Natural killer cell (primary cell): Measurements from ENCODE around the gene WARS2. TPM values are rescaled to one million over a fixed set of nuclear protein-coding genes. Genes with fewer than 3 reads are reported as not detected.

Experiments used
- ATAC-seq, 3 donors: fragments of 150-1000 bp in 2 of 3; fragments of 200-7000 bp in 1 of 3; cut with Tn5 transposase; 1 replicate in 1 of 3; 2 replicates in 2 of 3; pipeline ENCODE4 v1.10.0; 2021; ENCODE audit warnings: mild to moderate bottlenecking in 2 of 3, moderate library complexity in 2 of 3
- DNase-seq, 2 donors: peaks; one replicate each; pipeline versions ENCODE4 v3.0.0 to v3.0.0-alpha.2; 2013 to 2021; ENCODE audit warnings: mixed read lengths in 1 of 2
- H3K27ac ChIP-seq: one replicate; pipeline ENCODE4 v1.5.1; 2013; ENCODE audit warnings: mild to moderate bottlenecking, low read length
- H3K27me3 ChIP-seq: one replicate; pipeline ENCODE4 v1.6.1; 2013; ENCODE audit warnings: low read length; ENCODE audit not compliant: control insufficient read depth, insufficient read depth
- H3K36me3 ChIP-seq: one replicate; pipeline ENCODE4 v1.6.1; 2013; ENCODE audit warnings: low read length; ENCODE audit not compliant: control insufficient read depth, insufficient read depth
- H3K4me1 ChIP-seq: one replicate; pipeline ENCODE4 v1.6.1; 2013; ENCODE audit warnings: low read length; ENCODE audit not compliant: control insufficient read depth, insufficient read depth
- H3K4me3 ChIP-seq: one replicate; pipeline ENCODE4 v1.5.1; 2013; ENCODE audit warnings: low read length
- H3K9me3 ChIP-seq: one replicate; pipeline ENCODE4 v1.6.1; 2013; ENCODE audit warnings: low read length; ENCODE audit not compliant: control insufficient read depth, insufficient read depth
- H3K27ac Mint-ChIP-seq, 2 donors: one replicate each; pipeline ENCODE4 v1.8.0; 2022; ENCODE audit warnings: mild to moderate bottlenecking in 2 of 2, mixed read lengths in 2 of 2, moderate library complexity in 1 of 2
- H3K27me3 Mint-ChIP-seq, 2 donors: one replicate each; pipeline ENCODE4 v1.8.0; 2022; ENCODE audit warnings: low read depth in 2 of 2, mixed read lengths in 2 of 2
- H3K36me3 Mint-ChIP-seq: one replicate; pipeline ENCODE4 v1.8.0; 2022; ENCODE audit warnings: mixed read lengths
- H3K4me1 Mint-ChIP-seq, 2 donors: one replicate each; pipeline ENCODE4 v1.8.0; 2022; ENCODE audit warnings: mixed read lengths in 2 of 2
- H3K4me3 Mint-ChIP-seq: one replicate; pipeline ENCODE4 v1.8.0; 2022; ENCODE audit warnings: mild to moderate bottlenecking, moderate library complexity, mixed read lengths
- H3K9me3 Mint-ChIP-seq, 2 donors: one replicate each; pipeline ENCODE4 v1.8.0; 2022; ENCODE audit warnings: mixed read lengths in 2 of 2
- CTCF ChIP-seq: fragments of 200-600 bp; IDR thresholded peaks from one replicate; pipeline ENCODE4 v1.8.0; 2022; ENCODE audit warnings: antibody characterized with exemption
- WGBS: methylation state at CpG from one replicate; pipeline ENCODE4 v1.1.7; 2013; ENCODE audit warnings: missing lambda C conversion rate; ENCODE audit not compliant: insufficient coverage; 5-methylcytosine and 5-hydroxymethylcytosine counted together
- intact Hi-C: fragments of 100-400 bp; cut with micrococcal nuclease; formaldehyde crosslinking; loops from one replicate; pipeline ENCODE4 v1.14.2; 2022
- total RNA-seq, 4 donors: library from RNA; stranded (reverse); fragments of 120-200 nt in 1 of 4; gene quantifications; one replicate each; pipeline versions ENCODE4 v1.2.3 to v1.2.4, GENCODE V29; 2013 to 2022

Gene WARS2
- total RNA-seq, 3 donors from 2014 or later (not counting 1 experiment from before 2014, with no cell fraction given), result 24.3 to 46.3 (median 41.0) TPM

DNA sequence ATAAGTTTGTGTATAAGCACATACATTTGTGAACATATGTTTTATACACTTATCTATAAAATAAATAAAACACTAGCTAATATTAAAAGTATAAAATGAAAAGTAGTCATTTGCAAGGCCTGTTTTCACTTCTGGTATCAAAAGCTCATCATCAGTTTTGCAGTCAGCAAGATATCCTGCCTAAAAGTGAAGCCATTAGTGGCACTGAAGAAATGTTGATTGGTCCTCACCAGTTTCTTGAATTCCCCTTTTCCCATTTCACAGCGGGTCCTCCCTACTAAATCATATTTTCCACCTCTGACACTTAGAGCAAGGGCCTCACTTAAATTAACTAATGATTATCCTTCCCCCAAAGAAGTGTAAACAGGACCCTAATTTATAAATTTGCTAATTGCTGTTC lies 159.0 kb downstream of the WARS2 start:
- Histone ChIP-seq H3K9me3 (peaks cover 18% of the 10 kb centered on the region), H3K4me1 (no peaks in the 10 kb centered on the region), H3K36me3 (no peaks in the 10 kb centered on the region), H3K4me3 (no peak overlapping the region), H3K27me3 (peaks cover 73% of the 10 kb centered on the region), H3K27ac (no peak overlapping the region)
- WGBS, result 15% methylated on average over 1 of the region's 1 CpG
- DNase-seq, result no peak
- Mint-ChIP-seq H3K27me3 (peaks cover 68 to 73% of the 10 kb centered on the region in 2 donors), H3K4me3 (no peak overlapping the region), H3K27ac (no peak overlapping the region), H3K9me3 (no peaks in the 10 kb centered on the region), H3K36me3 (peaks cover 6% of the 10 kb centered on the region), H3K4me1 (peaks cover 5 to 11% of the 10 kb centered on the region in 2 donors)
- no peak for TF ChIP-seq CTCF
- no peak for ATAC-seq
- intact Hi-C loops, result no loop called here

Other genes with a start within 250 kb of the WARS2 start
- gene TBX15, start 152.3 kb downstream of the WARS2 start, total RNA-seq, result not detected
- not detected for gene HAO2, start 228.1 kb upstream of the WARS2 start, total RNA-seq